ENCODE results near the gene MCTP2. TPM values are rescaled to one million over a fixed set of nuclear protein-coding genes. Genes with fewer than 3 reads are reported as not detected.

MCTP2 gene
- total RNA-seq, 1 donor from 2014 or later = 12.8 TPM

DNA sequence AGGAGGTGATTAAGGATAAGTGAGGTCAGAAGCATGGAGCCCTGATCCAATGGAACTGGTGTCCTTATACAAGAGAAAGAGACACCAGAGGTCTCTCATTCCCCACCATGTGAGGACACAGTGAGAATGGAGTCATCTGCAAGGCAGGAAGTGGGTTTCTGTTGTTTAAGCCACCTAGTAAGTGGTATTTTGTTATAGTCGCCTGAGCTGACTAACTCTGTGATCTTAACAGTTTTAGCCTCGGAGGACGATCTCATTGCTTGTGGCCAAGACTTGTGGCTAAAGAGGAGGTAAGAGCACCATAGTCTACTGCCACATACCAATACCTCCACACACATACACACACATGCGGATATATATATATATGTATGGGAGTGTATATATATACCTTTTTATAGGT, 73.8 kb downstream of the MCTP2 start:
- no peaks in the 10 kb centered on the region for H3K4me1 Mint-ChIP-seq
- H3K9me3 Mint-ChIP-seq = peaks cover 13% of the 10 kb centered on the region
- no peak overlapping the region for H3K27ac Mint-ChIP-seq
- H3K27me3 Mint-ChIP-seq (ENCODE audit: low read depth) = no peaks in the 10 kb centered on the region
- H3K4me3 Mint-ChIP-seq = no peak overlapping the region
- H3K36me3 Mint-ChIP-seq = peaks cover 18% of the 10 kb centered on the region
- TF ChIP-seq, protein P1, sequence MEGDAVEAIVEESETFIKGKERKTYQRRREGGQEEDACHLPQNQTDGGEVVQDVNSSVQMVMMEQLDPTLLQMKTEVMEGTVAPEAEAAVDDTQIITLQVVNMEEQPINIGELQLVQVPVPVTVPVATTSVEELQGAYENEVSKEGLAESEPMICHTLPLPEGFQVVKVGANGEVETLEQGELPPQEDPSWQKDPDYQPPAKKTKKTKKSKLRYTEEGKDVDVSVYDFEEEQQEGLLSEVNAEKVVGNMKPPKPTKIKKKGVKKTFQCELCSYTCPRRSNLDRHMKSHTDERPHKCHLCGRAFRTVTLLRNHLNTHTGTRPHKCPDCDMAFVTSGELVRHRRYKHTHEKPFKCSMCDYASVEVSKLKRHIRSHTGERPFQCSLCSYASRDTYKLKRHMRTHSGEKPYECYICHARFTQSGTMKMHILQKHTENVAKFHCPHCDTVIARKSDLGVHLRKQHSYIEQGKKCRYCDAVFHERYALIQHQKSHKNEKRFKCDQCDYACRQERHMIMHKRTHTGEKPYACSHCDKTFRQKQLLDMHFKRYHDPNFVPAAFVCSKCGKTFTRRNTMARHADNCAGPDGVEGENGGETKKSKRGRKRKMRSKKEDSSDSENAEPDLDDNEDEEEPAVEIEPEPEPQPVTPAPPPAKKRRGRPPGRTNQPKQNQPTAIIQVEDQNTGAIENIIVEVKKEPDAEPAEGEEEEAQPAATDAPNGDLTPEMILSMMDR (IDR thresholded peaks at IDR 0.05; ENCODE audit: unreplicated experiment) = no peak
- no peak for DNase-seq (ENCODE audit: low spot score in 2 of 2, unreplicated experiment in 2 of 2)

DNA sequence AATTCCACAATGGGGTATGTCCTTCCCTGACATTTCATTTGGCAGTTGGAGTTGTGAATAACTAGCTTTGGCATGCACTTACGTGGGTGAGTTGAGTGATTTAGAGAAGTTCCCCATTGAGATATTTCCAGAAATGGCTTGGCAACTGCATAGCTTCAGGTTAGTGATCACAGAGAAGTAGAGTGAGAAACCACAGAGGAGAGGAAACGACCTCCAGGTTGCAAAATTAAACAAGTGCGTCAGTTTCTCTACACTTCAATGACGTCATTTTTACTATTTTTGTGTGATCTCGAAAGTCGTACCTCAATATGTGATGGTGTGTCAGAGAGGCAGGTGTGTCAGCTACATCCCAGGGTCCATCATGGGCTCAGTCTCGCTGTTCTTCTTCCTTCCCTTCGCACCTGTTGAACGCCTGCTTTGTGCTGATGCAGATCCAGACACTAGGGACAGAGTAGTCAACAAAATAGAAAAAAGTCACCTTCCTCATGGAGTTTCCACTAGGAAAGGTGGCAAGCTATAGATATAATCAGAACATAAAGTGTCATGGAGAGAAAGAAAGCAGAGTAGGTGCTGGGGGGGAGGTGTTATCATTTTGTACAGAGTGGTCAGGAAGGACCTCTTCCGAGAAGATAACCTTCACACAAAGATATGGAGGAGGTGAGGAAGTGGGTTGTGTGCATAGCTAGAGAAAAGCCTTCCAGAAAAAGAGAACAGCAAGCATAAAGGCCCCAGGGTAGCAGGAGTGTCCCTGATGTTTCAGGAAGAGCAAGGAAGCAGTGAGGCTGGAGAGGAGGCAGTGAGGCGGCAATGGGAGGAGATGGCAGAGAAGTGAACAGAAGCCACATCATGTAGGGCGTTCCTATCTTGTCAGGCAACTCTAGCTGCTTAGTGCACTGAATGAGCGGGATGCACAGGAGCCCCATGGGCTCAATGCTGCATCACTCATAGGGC, 75.6 kb downstream of the MCTP2 start:
- Mint-ChIP-seq H3K27ac (no peak overlapping the region), H3K4me1 (no peaks in the 10 kb centered on the region), H3K27me3 (ENCODE audit: low read depth) (no peaks in the 10 kb centered on the region), H3K9me3 (peaks cover 7% of the 10 kb centered on the region), H3K36me3 (peaks cover 13% of the 10 kb centered on the region), H3K4me3 (no peak overlapping the region)
- TF ChIP-seq, protein P1 (IDR thresholded peaks at IDR 0.05; ENCODE audit: unreplicated experiment) = no peak
- no peak for DNase-seq (ENCODE audit: low spot score in 2 of 2, unreplicated experiment in 2 of 2)

DNA sequence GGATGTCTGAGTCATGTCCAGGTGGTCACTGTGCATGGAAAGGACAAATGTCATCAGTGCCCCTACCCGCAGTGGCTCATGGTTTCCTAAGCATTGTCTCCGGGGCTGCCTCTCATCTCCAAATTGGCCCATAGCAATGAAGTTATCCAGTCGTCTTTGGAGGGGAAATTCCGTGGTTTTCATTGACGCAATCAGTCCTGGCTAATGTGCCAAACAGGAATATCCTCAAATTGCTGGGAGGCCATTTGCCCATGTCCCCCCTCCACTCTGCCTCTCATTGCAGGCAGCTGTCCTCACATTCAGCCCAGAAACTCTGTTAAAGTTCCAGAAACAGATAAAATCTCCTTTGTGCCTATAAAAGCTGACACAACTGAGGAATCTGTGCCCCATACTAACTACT, 81.6 kb downstream of the MCTP2 start:
- no peaks in the 10 kb centered on the region for H3K27me3 Mint-ChIP-seq (ENCODE audit: low read depth)
- H3K27ac Mint-ChIP-seq = no peak overlapping the region
- H3K4me3 Mint-ChIP-seq = no peak overlapping the region
- H3K4me1 Mint-ChIP-seq = no peaks in the 10 kb centered on the region
- peaks cover 13% of the 10 kb centered on the region for H3K36me3 Mint-ChIP-seq
- H3K9me3 Mint-ChIP-seq = peaks cover 14% of the 10 kb centered on the region
- TF ChIP-seq, protein P1 (IDR thresholded peaks at IDR 0.05; ENCODE audit: unreplicated experiment) = no peak
- DNase-seq (ENCODE audit: low spot score in 2 of 2, unreplicated experiment in 2 of 2) = no peak

GRCh38 chr15:94314639-94315038, 83.3 kb downstream of the MCTP2 start:
- TF ChIP-seq, protein P1 (IDR thresholded peaks at IDR 0.05; ENCODE audit: unreplicated experiment) = no peak
- no peak for DNase-seq (ENCODE audit: low spot score in 2 of 2, unreplicated experiment in 2 of 2)
- Mint-ChIP-seq H3K27me3 (ENCODE audit: low read depth) (no peaks in the 10 kb centered on the region), H3K4me1 (no peaks in the 10 kb centered on the region), H3K27ac (no peak overlapping the region), H3K9me3 (peaks cover 18% of the 10 kb centered on the region), H3K4me3 (no peak overlapping the region), H3K36me3 (peaks cover 16% of the 10 kb centered on the region)

- TF ChIP-seq, protein P1 (IDR thresholded peaks at IDR 0.05; ENCODE audit: unreplicated experiment) = no peak
- no peak for DNase-seq (ENCODE audit: low spot score in 2 of 2, unreplicated experiment in 2 of 2)
- H3K4me3 Mint-ChIP-seq = no peak overlapping the region
- H3K36me3 Mint-ChIP-seq = peaks cover 16% of the 10 kb centered on the region
- no peak overlapping the region for H3K27ac Mint-ChIP-seq
- H3K27me3 Mint-ChIP-seq (ENCODE audit: low read depth) = no peaks in the 10 kb centered on the region
- no peaks in the 10 kb centered on the region for H3K4me1 Mint-ChIP-seq
- peaks cover 18% of the 10 kb centered on the region for H3K9me3 Mint-ChIP-seq
These were observed 85.8 kb downstream of the MCTP2 start for GRCh38 chr15:94317211-94317610.

Measured in mesothelial cell of epicardium (in vitro differentiated cells).